K562 (cell line): ENCODE data around the gene SCMH1. TPM values are rescaled to one million over a fixed set of nuclear protein-coding genes. Genes with fewer than 3 reads are reported as not detected.

Experiments used
- BCL6 ChIP-seq: fragments of 250-450 bp; sonication (Bioruptor Pico); IDR thresholded peaks from 2 replicates; pipeline ENCODE4 v1.4.0; 2020
- CBFB ChIP-seq: sonication (generic); formaldehyde crosslinking; IDR thresholded peaks from 2 replicates; pipeline ENCODE4 v1.4.0; 2020; ENCODE audit warnings: mild to moderate bottlenecking, missing genetic modification reagents
- CHD7 ChIP-seq: fragments of 200-600 bp; sonication (generic); IDR thresholded peaks from one replicate; pipeline ENCODE4 v1.6.1; 2012; ENCODE audit warnings: mild to moderate bottlenecking, low read depth, low read length, inconsistent platforms
- DMBX1 ChIP-seq: fragments of 250-450 bp; sonication (Bioruptor Pico); IDR thresholded peaks from 2 replicates; pipeline ENCODE4 v1.8.0; 2022; ENCODE audit warnings: inconsistent platforms, mild to moderate bottlenecking, moderate library complexity, borderline replicate concordance
- ELK3 ChIP-seq: fragments of 450-650 bp; formaldehyde crosslinking; IDR thresholded peaks from 2 replicates; pipeline ENCODE4 v1.4.0; 2020; ENCODE audit warnings: mild to moderate bottlenecking
- HNRNPH1 ChIP-seq: fragments of 200-400 bp; formaldehyde crosslinking; optimal IDR thresholded peaks from 2 replicates; pipeline ENCODE3; 2017; ENCODE audit warnings: low read depth, mild to moderate bottlenecking, low read length, moderate library complexity
- LARP7 ChIP-seq: fragments of 450-650 bp; IDR thresholded peaks from 2 replicates; pipeline ENCODE4 v1.6.1; 2016
- MAFG ChIP-seq: fragments of 450-650 bp; conservative IDR thresholded peaks from 2 replicates; pipeline ENCODE4 v1.6.1; 2016; ENCODE audit warnings: missing genetic modification characterization, missing compliant biosample characterization
- MTA2 ChIP-seq: fragments of 450-650 bp; IDR thresholded peaks from 2 replicates; pipeline ENCODE4 v1.6.1; 2016; ENCODE audit warnings: low read depth
- RBM15 ChIP-seq: fragments of 200-400 bp; formaldehyde crosslinking; IDR thresholded peaks from 2 replicates; pipeline ENCODE4 v1.6.1; 2018; ENCODE audit warnings: mild to moderate bottlenecking, low read length, moderate library complexity; ENCODE audit not compliant: insufficient read depth
- SAFB ChIP-seq: fragments of 200-400 bp; formaldehyde crosslinking; IDR thresholded peaks from 2 replicates; pipeline ENCODE4 v1.6.1; 2017; ENCODE audit warnings: low read depth, low read length, borderline replicate concordance
- SRSF3 ChIP-seq: fragments of 200-400 bp; formaldehyde crosslinking; IDR thresholded peaks from 2 replicates; pipeline ENCODE4 v1.6.1; 2016; ENCODE audit warnings: mild to moderate bottlenecking, low read length, moderate library complexity; ENCODE audit not compliant: insufficient read depth
- TBP ChIP-seq: optimal IDR thresholded peaks from 2 replicates; pipeline ENCODE3; 2011; ENCODE audit warnings: low read depth, low read length, improper control_type of control experiment
- ZNF395 ChIP-seq: fragments of 200-800 bp; sonication (Bioruptor generic); IDR thresholded peaks from 2 replicates; pipeline ENCODE4 v1.6.1; 2017; ENCODE audit warnings: missing genetic modification characterization, missing compliant biosample characterization
- ZNF444 ChIP-seq: fragments of 250-450 bp; sonication (Bioruptor Pico); IDR thresholded peaks from 2 replicates; pipeline ENCODE4 v1.4.0; 2020; ENCODE audit warnings: mild to moderate bottlenecking, moderate library complexity
- polyA plus RNA-seq, 8 experiments: library from polyadenylated mRNA; depleted of rRNA in 4 of 8; stranded (reverse) in 5 of 8; unstranded in 3 of 8; fragments of >200 nt; fragmentation: Nextera tagmentation in 2 of 8; fragmentation: Illumina TruSeq in 1 of 8; extraction: Ambion mirVana in 2 of 8; extraction: Trizol in 1 of 8; gene quantifications; 2 replicates each; pipeline versions ENCODE4 v1.2.1 to v1.2.3, GENCODE V29; 2011 to 2014; ENCODE audit warnings: inconsistent platforms in 1 of 8, missing spikeins in 1 of 8
- total RNA-seq, 7 experiments: library from RNA; depleted of rRNA in 6 of 7; stranded (reverse); fragments of >200 nt in 6 of 7; fragmentation: Illumina TruSeq in 2 of 7; extraction: Trizol in 2 of 7; gene quantifications; 2 replicates each; pipeline versions ENCODE4 v1.2.1 to v1.2.3, GENCODE V29; 2011 to 2021; ENCODE audit warnings: low replicate concordance in 1 of 7

Gene SCMH1
- total and polyA plus RNA-seq, 9 of the 15 experiments (the other 6 are each of a cell fraction or from before 2014, with no cell fraction given): 8.5 to 37.0 (median 26.8) TPM

GRCh38 chr1:41242342-41243078, 404 bp upstream of the SCMH1 start (continued):
- no peak for TF ChIP-seq CHD7
- no peak for TF ChIP-seq ELK3
- no peak for TF ChIP-seq LARP7
- TF ChIP-seq ZNF395 (CRISPR knock-in tag): peak; percentile 53; the same call in 1 of the 2 replicates
- no peak for TF ChIP-seq SRSF3
- TF ChIP-seq ZNF444: no peak
- TF ChIP-seq TBP: peak; percentile 4
- TF ChIP-seq MAFG (tag): no peak
- no peak for TF ChIP-seq BCL6 (CRISPR knock-in tag)
- no peak for TF ChIP-seq MTA2
- no peak for TF ChIP-seq HNRNPH1
- TF ChIP-seq RBM15: no peak
- TF ChIP-seq DMBX1: no peak; the same call in 1 of the 2 replicates
- no peak for TF ChIP-seq CBFB (CRISPR knock-in tag)
- no peak for TF ChIP-seq SAFB
